ENCODE measurements around the gene RNASEH1.
A peak's percentile ranks its signal among the peaks of the same experiment; 100 is the strongest.
"Not testable (repeated sequence)": the region's sequence is repeated elsewhere in the genome, so short reads cannot be mapped to it uniquely, and the experiment has no call there.

The RNASEH1 gene

GRCh38 chr2:3518496-3519254 is 39.5 kb downstream of the RNASEH1 start:
- DNase-seq (ENCODE audit: low read depth) = peak; percentile 96

DNA sequence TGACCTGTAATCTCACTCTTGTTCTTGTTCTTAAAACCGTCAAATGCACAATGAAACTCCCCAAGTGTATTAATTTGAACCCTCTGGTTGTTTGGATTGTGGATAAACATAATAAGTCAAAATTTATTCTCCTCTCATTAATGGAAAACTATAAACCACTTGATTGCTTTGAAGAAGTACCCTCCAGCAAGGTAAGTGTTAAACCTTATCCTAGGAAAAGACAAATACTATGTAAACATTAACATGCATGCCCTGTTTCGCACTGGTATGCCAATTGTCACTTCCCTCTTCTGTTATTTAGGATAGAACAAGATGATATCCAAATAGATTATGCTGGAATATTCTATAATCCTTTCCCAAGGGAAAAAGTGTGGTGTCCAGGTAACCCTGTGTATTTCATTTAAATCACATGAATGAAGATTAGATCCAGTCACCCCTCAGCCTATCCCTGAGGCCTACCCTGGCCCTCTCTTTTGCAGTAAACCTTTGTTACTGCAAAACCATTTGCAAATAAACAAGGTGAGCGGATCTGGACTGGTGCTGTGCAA is 40.1 kb downstream of the RNASEH1 start:
- DNase-seq (ENCODE audit: low read depth) = no peak

DNA sequence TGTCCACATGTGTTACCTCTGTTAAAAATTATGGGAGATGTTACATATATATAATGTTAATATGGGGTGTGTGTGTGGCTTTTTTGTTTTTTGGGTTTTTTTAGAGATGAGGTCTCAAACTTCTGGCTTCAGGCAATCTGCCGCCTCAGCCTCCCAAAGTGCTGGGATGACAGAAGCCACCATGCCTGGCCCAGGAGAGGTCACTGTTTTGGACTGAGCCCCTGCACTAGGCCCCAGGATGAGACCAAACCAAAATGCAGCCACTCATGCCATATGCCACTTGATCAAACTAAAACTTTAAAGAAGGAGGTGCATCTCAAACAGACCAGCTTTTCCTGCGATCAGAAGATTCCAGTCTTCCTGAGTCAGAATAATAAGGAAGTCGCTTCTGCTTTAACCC is 41.3 kb downstream of the RNASEH1 start:
- no peak for DNase-seq (ENCODE audit: low read depth)

GRCh38 chr2:3515438-3515837 is 42.7 kb downstream of the RNASEH1 start:
- DNase-seq (ENCODE audit: low read depth) = not testable (repeated sequence)

DNA sequence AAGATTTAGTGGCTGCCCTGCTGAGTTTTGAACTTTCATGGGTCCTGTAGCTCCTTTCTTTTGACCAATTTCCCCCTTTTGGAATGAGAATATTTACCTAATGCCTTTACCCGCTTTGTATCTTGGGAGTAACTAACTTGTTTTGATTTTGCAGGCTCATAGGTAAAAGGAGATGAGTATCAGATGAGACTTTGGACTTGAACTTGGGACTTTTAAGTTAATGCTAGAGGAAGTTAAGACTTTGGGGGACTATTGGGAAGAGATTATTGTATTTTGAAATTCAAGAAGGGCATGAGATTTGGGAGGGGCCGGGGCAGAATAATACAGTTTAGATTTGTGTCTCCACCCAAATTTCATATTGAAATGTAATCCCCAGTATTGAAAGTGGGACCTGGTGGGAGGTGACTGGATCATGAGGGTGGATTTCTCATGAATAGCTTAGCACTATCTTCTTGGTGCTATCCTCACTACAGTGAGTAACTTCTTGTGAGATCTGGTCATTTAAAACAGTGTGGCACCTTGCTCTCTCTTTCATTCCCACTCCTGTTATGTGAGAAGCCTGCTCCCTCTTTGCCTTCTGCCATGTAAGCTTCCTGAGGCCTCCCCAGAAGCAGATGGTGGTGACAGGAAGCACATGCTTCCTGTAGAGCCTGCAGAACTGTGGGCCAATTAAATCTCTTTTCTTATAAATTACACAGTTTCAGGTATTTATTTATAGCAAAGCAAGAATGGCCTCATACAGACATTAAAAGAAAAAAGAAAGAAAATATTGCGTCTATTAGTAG is 44.9 kb downstream of the RNASEH1 start:
- DNase-seq (ENCODE audit: low read depth) = no peak

- no peak for DNase-seq (ENCODE audit: low read depth)
Measured at GRCh38 chr2:3512086-3512485, 46.0 kb downstream of the RNASEH1 start.

DNA sequence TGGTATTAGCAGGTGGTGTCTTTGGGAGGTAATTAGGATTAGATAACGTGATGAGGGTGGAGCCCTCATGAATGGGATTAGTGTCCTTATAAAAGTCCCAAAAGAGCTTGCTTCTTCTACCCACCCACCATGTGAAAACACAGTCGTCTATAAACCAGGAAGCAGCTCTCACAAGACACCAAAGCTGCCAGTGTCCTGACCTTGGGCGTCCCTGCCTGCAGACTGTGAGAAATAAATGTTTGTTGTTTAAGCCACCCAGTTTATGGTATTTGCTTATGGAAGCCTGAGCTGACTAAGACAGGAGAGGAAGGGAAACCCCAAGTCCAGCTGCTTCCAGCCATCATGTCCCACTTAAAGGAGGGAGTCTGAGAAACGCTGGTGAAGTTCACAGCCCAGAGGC is 52.4 kb downstream of the RNASEH1 start:
- DNase-seq (ENCODE audit: low read depth) = no peak

DNA sequence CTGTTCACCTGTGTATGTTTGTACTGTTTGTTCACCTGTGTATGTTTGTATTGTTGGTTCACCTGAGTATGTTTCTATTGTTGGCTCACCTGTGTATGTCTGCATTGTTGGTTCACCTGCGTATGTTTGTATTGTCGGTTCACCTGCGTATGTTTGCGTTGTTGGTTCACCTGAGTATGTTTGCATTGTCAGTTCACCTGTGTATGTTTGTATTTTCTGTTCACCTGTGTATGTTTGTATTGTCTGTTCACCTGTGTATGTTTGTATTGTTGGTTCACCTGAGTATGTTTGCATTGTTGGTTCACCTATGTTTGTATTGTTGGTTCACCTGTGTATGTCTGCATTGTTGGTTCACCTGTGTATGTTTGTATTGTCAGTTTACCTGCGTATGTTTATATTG is 53.4 kb downstream of the RNASEH1 start:
- no peak for DNase-seq (ENCODE audit: low read depth)

DNA sequence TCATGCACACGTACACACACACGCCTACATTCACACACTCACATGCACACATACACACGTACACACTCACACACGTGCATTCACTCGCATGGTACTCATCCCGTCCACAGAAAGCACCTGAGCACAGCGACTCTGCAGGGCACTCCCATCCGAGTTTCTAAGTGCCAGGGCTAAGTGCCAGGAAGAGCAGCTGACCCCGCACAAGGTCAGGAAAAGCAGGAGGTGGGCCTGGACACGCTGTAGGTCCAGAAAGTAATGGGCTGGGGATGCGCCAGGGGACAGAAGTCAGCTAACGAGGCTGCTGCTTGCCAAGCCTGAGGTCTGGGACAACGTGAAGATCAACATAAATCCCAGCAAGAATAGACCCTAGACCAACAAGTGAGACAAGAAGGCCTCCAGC is 54.6 kb downstream of the RNASEH1 start:
- no peak for DNase-seq (ENCODE audit: low read depth)

DNA sequence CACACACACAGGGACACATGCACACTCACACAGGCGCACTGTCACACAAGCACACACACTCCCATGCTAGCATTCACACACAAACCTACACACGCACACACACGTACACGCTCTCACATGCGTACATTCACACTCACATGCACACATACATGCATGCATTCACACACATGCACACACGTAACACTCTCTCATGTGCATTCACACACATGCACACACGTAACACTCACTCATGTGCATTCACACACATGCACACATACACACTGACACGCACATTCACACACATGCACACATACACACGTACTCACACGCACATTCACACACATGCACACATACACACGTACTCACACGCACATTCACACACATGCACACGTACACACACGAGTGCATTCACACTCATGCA is 55.1 kb downstream of the RNASEH1 start:
- DNase-seq (ENCODE audit: low read depth) = no peak

- DNase-seq (ENCODE audit: low read depth) = no peak
Measured at GRCh38 chr2:3500326-3500899, 57.7 kb downstream of the RNASEH1 start.

GRCh38 chr2:3498783-3499394 is 59.2 kb downstream of the RNASEH1 start:
- DNase-seq (ENCODE audit: low read depth) = no peak

- DNase-seq (ENCODE audit: low read depth) = not testable (repeated sequence)
Measured at GRCh38 chr2:3496708-3497080, 61.4 kb downstream of the RNASEH1 start.

All from CMK (cell line).